ENCODE data around the gene PAK1IP1. TPM values are rescaled to one million over a fixed set of nuclear protein-coding genes. Genes with fewer than 3 reads are reported as not detected.
A peak's percentile ranks its signal among the peaks of the same experiment; 100 is the strongest.
"Not testable (repeated sequence)": the region's sequence is repeated elsewhere in the genome, so short reads cannot be mapped to it uniquely, and the experiment has no call there.

The PAK1IP1 gene
- total RNA-seq, 2 experiments from 2014 or later, result 16.9 to 17.6 TPM

DNA sequence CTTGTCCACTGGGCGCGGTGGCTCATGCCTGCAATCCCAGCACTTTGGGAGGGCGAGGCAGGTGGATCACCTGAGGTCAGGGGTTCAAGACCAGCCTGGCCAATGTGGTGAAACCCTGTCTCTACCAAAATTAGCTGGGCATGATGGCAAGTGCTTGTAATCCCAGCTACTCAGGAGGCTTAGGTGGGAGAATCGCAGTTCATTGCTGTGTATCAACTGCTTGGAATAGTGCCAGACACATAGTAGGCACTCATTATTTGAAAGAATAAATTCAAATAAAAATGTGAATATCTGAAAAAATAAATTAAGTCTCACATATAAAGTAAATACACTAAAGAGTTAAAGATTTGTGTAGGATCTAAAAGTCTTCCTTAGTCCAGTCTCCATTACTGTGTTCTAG lies 1.9 kb downstream of the PAK1IP1 start:
- ChIA-PET CTCF (interaction anchor here (3.1 kb wide), 1 partner anchor 24 kb away, joined by 23 read pairs; no protein-coding TSS in a partner anchor), POLR2A (no interaction called here)
- ATAC-seq, result no peak
- no peak for DNase-seq
- peak overlapping the region; percentile 25 for H3K27ac Mint-ChIP-seq
- H3K4me3 Mint-ChIP-seq, result no peak overlapping the region
- H3K36me3 Mint-ChIP-seq (ENCODE audit: low read depth), result peaks cover 46% of the 10 kb centered on the region
- H3K27me3 Mint-ChIP-seq (ENCODE audit: low read depth), result no peaks in the 10 kb centered on the region
- no peaks in the 10 kb centered on the region for H3K9me3 Mint-ChIP-seq (ENCODE audit: insufficient read depth)
- peaks cover 40% of the 10 kb centered on the region for H3K4me1 Mint-ChIP-seq (ENCODE audit: low read depth)

DNA sequence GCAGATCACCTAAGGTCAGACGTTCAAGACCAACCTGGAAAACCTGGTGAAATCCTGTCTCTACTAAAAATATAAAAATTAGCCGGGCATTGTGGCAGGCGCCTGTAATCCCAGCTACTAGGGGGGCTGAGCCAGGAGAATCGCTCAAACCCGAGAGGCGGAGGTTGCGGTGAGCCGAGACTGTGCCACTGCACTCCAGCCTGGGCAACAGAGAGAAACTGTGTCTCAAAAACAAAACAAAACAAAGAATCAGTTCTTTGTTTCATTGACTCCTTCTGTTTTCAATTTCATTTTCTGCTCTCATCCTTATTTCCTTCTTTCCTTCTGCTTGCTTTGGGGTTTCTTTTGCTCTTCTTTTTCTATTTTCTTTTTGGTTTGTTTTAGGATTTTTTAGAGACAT lies 19.2 kb downstream of the PAK1IP1 start:
- peaks cover 20% of the 10 kb centered on the region for H3K36me3 Mint-ChIP-seq (ENCODE audit: low read depth)
- no peak for DNase-seq
- no peak overlapping the region for H3K4me3 Mint-ChIP-seq
- H3K9me3 Mint-ChIP-seq (ENCODE audit: insufficient read depth), result no peaks in the 10 kb centered on the region
- no peak overlapping the region for H3K27ac Mint-ChIP-seq
- H3K27me3 Mint-ChIP-seq (ENCODE audit: low read depth), result no peaks in the 10 kb centered on the region
- CTCF ChIA-PET, result no interaction called here
- no peak for ATAC-seq
- peaks cover 9% of the 10 kb centered on the region for H3K4me1 Mint-ChIP-seq (ENCODE audit: low read depth)
- POLR2A ChIA-PET, result no interaction called here

DNA sequence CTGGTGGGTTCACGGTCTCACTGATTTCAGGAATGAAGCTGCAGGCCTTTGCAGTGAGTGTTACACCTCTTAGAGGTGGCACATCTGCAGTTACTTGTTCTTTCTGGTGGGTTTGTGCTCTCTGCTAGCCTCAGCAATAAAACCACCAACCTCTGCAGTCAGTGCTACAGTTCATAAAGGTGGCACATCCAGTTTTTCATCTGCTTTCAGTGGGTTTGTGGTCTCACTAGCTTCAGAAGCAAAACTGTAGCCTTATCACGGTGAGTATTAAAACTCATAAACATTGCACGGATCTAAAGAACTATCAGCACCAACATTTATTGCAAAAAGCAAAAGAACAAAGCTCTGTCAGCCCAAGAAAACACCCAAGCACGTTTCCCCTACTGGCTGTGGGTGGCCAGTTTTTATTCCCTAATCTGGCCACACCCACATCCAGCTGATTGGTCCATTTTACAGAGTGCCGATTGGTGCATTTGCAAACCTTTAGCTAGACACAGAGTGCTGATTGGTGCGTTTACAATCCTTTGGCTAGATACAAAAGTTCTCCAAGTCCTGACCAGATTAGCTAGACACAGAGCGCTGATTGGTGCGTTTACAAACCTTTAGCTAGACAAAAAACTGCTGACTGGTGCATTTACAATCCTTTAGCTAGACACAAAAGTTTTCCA lies 24.7 kb downstream of the PAK1IP1 start:
- DNase-seq (peak; percentile 70), ATAC-seq (peak; percentile 4)
- ChIA-PET POLR2A (interaction anchor here (0.6 to 4.6 kb wide), 6 partner anchors 13 to 191 kb away, joined by 3 to 43 read pairs (median 9); partner anchors contain the start of genes C6orf52, PAK1IP1 and TMEM14B), CTCF (interaction anchor here (0.9 to 3.5 kb wide), 8 partner anchors 8 to 380 kb away, joined by 3 to 23 read pairs (median 3); partner anchors contain the start of genes C6orf52 and PAK1IP1)
- Mint-ChIP-seq H3K4me3 (peak overlapping the region; percentile 78), H3K9me3 (ENCODE audit: insufficient read depth) (no peaks in the 10 kb centered on the region), H3K4me1 (ENCODE audit: low read depth) (peaks cover 48% of the 10 kb centered on the region), H3K27me3 (ENCODE audit: low read depth) (no peaks in the 10 kb centered on the region), H3K27ac (peak overlapping the region; percentile 87), H3K36me3 (ENCODE audit: low read depth) (peaks cover 27% of the 10 kb centered on the region)

DNA sequence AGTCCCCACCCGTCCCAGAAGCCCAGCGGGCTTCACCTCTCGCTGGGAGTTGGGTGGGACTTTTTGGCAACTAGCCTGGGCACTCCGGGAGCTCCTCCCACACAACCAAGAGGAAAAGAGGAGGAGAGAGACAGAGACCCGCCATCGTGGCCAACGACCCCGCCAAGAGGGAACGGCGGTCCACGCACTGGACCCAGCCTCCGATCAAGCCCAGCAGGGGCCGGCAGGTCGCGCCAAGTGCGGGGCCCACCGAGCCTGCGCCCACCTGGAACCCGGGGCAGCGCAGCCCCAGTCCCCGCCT lies 25.1 kb downstream of the PAK1IP1 start:
- H3K27me3 Mint-ChIP-seq (ENCODE audit: low read depth), result no peaks in the 10 kb centered on the region
- H3K9me3 Mint-ChIP-seq (ENCODE audit: insufficient read depth), result no peaks in the 10 kb centered on the region
- ATAC-seq (no peak), DNase-seq (no peak)
- peak overlapping the region; percentile 78 for H3K4me3 Mint-ChIP-seq
- ChIA-PET POLR2A (interaction anchor here (0.6 to 4.6 kb wide), 8 partner anchors 9 to 191 kb away, joined by 3 to 43 read pairs (median 6); partner anchors contain the start of genes C6orf52, PAK1IP1 and TMEM14B), CTCF (interaction anchor here (0.9 to 3.5 kb wide), 7 partner anchors 8 to 379 kb away, joined by 3 to 23 read pairs (median 3); partner anchors contain the start of genes C6orf52 and PAK1IP1)
- peak overlapping the region; percentile 87 for H3K27ac Mint-ChIP-seq
- H3K4me1 Mint-ChIP-seq (ENCODE audit: low read depth), result peaks cover 53% of the 10 kb centered on the region
- peaks cover 27% of the 10 kb centered on the region for H3K36me3 Mint-ChIP-seq (ENCODE audit: low read depth)

DNA sequence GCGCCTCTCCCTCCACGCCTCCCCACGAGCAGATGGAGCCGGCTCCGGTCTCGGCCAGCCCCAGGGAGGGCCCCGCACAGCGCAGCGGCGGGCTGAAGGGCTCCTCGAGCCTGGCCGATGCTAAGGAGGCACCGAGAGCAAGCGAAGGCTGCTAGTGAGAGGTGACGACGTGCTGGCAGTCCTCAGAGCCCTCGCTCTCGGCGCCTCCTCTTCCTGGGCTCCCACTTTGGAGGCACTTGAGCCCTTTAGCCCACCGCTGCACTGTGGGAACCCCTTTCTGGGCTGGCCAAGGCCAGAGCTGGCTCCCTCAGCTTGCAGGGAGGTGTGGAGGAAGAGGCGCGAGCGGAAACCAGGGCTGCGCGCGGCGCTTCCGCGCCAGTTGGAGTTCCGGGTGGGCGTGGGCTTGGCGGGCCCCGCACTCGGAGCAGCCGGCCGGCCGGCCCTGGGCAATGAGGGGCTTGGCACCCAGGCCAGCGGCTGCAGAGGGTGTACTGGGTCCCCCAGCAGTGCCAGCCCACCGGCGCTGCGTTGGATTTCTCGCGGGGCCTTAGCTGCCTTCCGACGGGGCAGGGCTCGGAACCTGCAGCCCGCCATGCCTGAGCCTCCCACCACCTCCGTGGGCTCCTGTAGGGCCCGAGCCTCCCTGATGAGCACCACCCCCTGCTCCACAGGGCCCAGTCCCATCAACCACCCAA lies 25.6 kb downstream of the PAK1IP1 start:
- ATAC-seq (peak; percentile 52), DNase-seq (peak; percentile 68)
- H3K27me3 Mint-ChIP-seq (ENCODE audit: low read depth), result no peaks in the 10 kb centered on the region
- ChIA-PET CTCF (interaction anchor here (0.7 to 3.5 kb wide), 11 partner anchors 9 to 242 kb away, joined by 3 to 23 read pairs (median 4); partner anchors contain the start of genes C6orf52 and PAK1IP1), POLR2A (interaction anchor here (0.7 to 4.6 kb wide), 10 partner anchors 9 to 192 kb away, joined by 3 to 43 read pairs (median 6); partner anchors contain the start of genes C6orf52, PAK1IP1 and TMEM14B)
- H3K36me3 Mint-ChIP-seq (ENCODE audit: low read depth), result peaks cover 29% of the 10 kb centered on the region
- H3K27ac Mint-ChIP-seq, result peak overlapping the region; percentile 90
- peak overlapping the region; percentile 91 for H3K4me3 Mint-ChIP-seq
- H3K9me3 Mint-ChIP-seq (ENCODE audit: insufficient read depth), result no peaks in the 10 kb centered on the region
- peaks cover 56% of the 10 kb centered on the region for H3K4me1 Mint-ChIP-seq (ENCODE audit: low read depth)

DNA sequence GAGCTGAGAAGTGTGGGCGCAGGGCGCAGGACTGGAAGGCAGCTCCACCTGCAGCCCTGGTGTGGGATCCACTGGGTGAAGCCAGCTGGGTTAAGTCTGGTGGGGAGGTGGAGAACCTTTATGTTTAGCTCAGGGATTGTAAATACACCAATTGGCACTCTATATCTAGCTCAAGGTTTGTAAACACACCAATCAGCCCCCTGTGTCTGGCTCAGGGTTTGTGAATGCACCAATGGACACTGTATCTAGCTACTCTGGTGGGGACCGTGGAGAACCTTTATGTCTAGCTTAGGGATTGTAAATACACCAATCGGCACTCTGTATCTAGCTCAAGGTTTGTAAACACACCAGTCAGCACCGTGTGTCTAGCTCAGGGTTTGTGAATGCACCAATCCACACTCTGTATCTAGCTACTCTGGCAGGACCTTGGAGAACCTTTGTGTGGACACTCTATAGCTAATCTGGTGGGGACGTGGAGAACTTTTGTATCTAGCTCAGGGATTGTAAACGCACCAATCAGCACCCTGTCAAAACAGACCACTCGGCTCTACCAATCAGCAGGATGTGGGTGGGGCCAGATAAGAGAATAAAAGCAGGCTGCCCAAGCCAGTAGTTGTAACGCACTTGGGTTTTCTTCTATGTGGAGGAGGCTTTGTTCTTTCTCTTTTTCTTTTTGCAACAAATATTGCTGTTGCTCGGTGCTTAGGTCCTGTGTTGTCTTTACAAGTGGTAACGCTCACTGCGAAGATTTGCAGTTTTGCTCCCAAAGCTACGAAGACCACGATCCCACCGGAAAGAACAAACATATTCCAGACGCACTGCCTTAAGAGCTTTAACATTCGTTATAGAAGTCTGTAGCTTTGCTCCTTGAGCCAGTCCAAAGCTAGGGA lies 26.4 kb downstream of the PAK1IP1 start:
- peak; percentile 44 for DNase-seq
- peak overlapping the region; percentile 90 for H3K27ac Mint-ChIP-seq
- not testable (repeated sequence) for H3K27me3 Mint-ChIP-seq (ENCODE audit: low read depth); H3K9me3 Mint-ChIP-seq (ENCODE audit: insufficient read depth); ATAC-seq
- POLR2A ChIA-PET, result interaction anchor here (0.5 to 4.6 kb wide), 9 partner anchors 10 to 193 kb away, joined by 3 to 43 read pairs (median 5); partner anchors contain the start of genes C6orf52, PAK1IP1 and TMEM14B
- peaks cover 35% of the 10 kb centered on the region for H3K36me3 Mint-ChIP-seq (ENCODE audit: low read depth)
- H3K4me3 Mint-ChIP-seq, result peak overlapping the region; percentile 91
- CTCF ChIA-PET, result interaction anchor here (0.7 to 3.5 kb wide), 10 partner anchors 17 to 242 kb away, joined by 3 to 23 read pairs (median 4); partner anchors contain the start of genes C6orf52 and PAK1IP1
- H3K4me1 Mint-ChIP-seq (ENCODE audit: low read depth), result peaks cover 57% of the 10 kb centered on the region

DNA sequence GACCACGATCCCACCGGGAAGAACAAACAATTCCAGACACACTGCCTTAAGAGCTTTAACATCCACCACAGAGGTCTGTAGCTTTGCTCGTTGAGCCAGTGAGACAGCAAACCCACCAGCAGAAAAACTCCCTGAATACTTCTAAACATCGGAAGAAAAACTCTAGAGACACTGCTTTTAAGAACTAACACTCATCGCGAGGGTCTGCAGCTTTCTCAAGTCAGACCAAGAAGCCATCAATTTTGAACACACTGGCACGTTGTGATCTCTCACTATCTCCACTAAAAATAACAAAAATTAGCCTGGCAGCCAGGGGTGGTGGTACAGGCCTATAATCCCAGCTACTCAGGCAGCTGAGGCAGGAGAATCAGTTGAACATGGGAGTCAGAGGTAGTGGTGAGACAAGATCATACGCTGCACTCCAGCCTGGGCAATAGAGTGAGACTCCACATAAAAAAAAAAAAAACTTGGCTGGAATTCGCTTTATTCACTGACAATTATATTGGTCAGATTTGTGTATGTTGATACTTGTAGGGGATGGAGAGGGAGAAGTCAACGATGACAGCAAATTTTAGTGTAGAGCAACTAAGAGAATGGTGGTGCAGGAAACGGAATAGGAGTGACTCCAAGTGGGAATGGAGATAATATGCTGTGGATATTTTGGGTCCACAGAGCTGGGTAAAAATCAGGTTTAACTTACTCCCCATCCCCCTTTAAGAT lies 27.2 kb downstream of the PAK1IP1 start:
- Mint-ChIP-seq H3K36me3 (ENCODE audit: low read depth) (peaks cover 36% of the 10 kb centered on the region), H3K4me3 (peak overlapping the region; percentile 91), H3K9me3 (ENCODE audit: insufficient read depth) (no peaks in the 10 kb centered on the region), H3K27me3 (ENCODE audit: low read depth) (no peaks in the 10 kb centered on the region), H3K27ac (peak overlapping the region; percentile 90), H3K4me1 (ENCODE audit: low read depth) (peaks cover 57% of the 10 kb centered on the region)
- POLR2A ChIA-PET, result interaction anchor here (1.2 to 4.6 kb wide), 4 partner anchors 11 to 27 kb away, joined by 6 to 43 read pairs (median 23); partner anchors contain the start of genes C6orf52, PAK1IP1 and TMEM14B
- no peak for DNase-seq
- CTCF ChIA-PET, result interaction anchor here (0.7 to 3.5 kb wide), 8 partner anchors 16 to 243 kb away, joined by 3 to 23 read pairs (median 4); partner anchors contain the start of genes C6orf52 and PAK1IP1
- ATAC-seq, result no peak

DNA sequence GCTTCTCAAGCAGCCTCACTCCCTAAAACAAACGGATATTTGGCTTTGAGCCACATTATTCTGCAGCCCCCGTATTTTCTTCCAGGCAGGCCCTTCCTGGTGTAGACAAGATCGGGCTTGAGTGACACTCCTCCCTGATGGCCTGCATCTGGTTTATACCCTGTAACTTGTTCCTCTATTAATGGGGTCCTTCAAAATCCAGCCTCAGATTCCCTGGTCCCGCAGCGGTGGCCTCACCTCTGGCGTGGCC lies 27.7 kb downstream of the PAK1IP1 start:
- POLR2A ChIA-PET, result interaction anchor here (2.0 to 4.6 kb wide), 2 partner anchors 25 to 28 kb away, joined by 6 to 39 read pairs; partner anchors contain the start of genes C6orf52, PAK1IP1 and TMEM14B
- no peak for DNase-seq
- Mint-ChIP-seq H3K4me3 (peak overlapping the region; percentile 91), H3K4me1 (ENCODE audit: low read depth) (peaks cover 57% of the 10 kb centered on the region), H3K9me3 (ENCODE audit: insufficient read depth) (no peaks in the 10 kb centered on the region), H3K27ac (peak overlapping the region; percentile 90), H3K27me3 (ENCODE audit: low read depth) (no peaks in the 10 kb centered on the region), H3K36me3 (ENCODE audit: low read depth) (peaks cover 39% of the 10 kb centered on the region)
- CTCF ChIA-PET, result interaction anchor here (1.8 to 3.5 kb wide), 2 partner anchors 24 to 27 kb away, joined by 6 to 23 read pairs; partner anchors contain the start of genes C6orf52 and PAK1IP1
- ATAC-seq, result no peak

DNA sequence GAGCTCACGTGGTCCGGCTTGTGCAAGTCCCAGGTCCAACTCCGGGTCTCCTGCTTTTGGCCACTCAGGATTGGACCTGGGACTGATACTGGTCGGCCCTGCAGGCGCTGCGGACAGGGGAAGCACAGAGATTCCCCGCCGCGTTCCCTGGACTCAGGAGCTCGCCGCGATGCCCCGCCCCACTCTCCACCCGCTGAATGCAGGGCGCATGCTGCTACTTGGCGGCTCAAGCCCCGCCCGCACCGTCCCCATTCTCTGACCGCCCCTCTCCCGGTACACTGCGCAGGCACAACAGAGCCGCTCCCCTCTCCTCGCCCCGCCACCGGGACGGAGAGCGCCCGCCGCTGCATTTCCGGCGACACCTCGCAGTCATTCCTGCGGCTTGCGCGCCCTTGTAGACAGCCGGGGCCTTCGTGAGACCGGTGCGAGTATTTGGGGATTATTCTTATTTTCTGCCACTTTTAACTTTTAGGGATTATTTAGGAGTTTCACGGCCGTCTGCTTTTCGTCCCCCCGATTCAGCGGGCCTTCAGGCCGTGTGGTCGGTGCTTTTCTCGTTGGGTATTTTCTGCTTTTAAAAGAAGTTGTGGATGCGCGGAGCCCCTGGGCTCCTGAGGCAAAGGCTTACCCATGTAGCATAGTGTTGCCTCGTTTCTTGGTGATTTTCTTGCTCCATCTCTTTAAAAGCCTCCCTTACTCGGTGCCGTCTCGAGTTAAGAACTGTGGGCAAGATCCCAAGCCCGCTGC lies 28.2 kb downstream of the PAK1IP1 start, which contains the start of gene TMEM14C:
Gene TMEM14C (plus strand): TSS at position 251 of the 747 bp plus-strand sequence. CDS start 1,544 bp downstream, outside the sequence.
- ChIA-PET POLR2A (interaction anchor here (2.0 to 4.6 kb wide), 2 partner anchors 25 to 28 kb away, joined by 6 to 39 read pairs; partner anchors contain the start of genes C6orf52, PAK1IP1 and TMEM14B), CTCF (interaction anchor here (1.2 to 1.8 kb wide), 2 partner anchors 10 to 24 kb away, joined by 6 read pairs; no protein-coding TSS in a partner anchor)
- peak; percentile 87 for DNase-seq
- Mint-ChIP-seq H3K36me3 (ENCODE audit: low read depth) (peaks cover 36% of the 10 kb centered on the region), H3K4me1 (ENCODE audit: low read depth) (peaks cover 58% of the 10 kb centered on the region), H3K27me3 (ENCODE audit: low read depth) (no peaks in the 10 kb centered on the region), H3K9me3 (ENCODE audit: insufficient read depth) (no peaks in the 10 kb centered on the region), H3K27ac (peak within 1 kb of the TSS; percentile 90), H3K4me3 (peak within 1 kb of the TSS; percentile 91)
- peak; percentile 92 for ATAC-seq

DNA sequence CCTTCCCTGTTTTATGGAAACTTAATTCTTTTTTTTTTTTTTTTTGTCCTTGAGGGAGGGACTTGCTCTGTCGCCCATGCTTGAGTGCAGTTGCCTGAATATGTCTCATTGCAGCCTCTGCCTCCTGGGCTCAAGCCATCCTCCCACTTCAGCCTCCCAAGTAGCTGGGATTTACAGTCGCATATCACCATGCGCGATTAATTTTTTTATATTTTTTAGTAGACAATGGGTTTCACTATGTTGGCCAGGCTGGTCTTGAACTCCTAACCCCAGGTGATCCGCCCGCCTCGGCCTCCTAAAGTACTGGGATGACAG lies 28.8 kb downstream of the PAK1IP1 start:
- peak overlapping the region; percentile 90 for H3K27ac Mint-ChIP-seq
- POLR2A ChIA-PET, result interaction anchor here (1.1 to 2.0 kb wide), 2 partner anchors 13 to 29 kb away, joined by 3 to 6 read pairs; partner anchors contain the start of genes C6orf52 and PAK1IP1
- peaks cover 57% of the 10 kb centered on the region for H3K4me1 Mint-ChIP-seq (ENCODE audit: low read depth)
- no peaks in the 10 kb centered on the region for H3K9me3 Mint-ChIP-seq (ENCODE audit: insufficient read depth)
- ATAC-seq (no peak), DNase-seq (no peak)
- peaks cover 35% of the 10 kb centered on the region for H3K36me3 Mint-ChIP-seq (ENCODE audit: low read depth)
- H3K4me3 Mint-ChIP-seq, result peak overlapping the region; percentile 91
- CTCF ChIA-PET, result interaction anchor here (1.2 to 1.8 kb wide), 2 partner anchors 10 to 23 kb away, joined by 6 read pairs; no protein-coding TSS in a partner anchor
- H3K27me3 Mint-ChIP-seq (ENCODE audit: low read depth), result no peaks in the 10 kb centered on the region
